ENCODE results near the gene PRODH.
"Not testable (repeated sequence)": the region's sequence is repeated elsewhere in the genome, so short reads cannot be mapped to it uniquely, and the experiment has no call there.

DNA sequence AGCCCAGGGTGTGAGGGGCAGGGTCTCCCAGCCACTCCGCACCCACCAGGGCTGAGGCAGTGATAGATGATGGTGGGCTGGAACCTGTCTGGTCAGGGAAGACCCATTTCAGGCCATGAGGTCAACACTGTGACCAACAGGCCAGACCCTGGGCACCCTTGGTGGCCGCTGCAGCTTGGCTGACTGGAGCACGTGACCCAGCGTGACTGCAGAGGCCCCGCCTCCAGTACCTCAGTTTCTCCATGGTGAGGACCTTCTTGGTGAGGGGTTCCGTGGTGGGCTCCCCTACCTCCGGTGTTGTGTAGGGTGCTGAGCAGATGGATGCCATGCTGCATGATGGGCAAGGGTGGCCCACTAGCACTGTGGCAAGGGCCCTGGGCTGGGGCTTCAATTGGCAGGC lies 35.9 kb upstream of the PRODH start:
- TF ChIP-seq, protein P1, sequence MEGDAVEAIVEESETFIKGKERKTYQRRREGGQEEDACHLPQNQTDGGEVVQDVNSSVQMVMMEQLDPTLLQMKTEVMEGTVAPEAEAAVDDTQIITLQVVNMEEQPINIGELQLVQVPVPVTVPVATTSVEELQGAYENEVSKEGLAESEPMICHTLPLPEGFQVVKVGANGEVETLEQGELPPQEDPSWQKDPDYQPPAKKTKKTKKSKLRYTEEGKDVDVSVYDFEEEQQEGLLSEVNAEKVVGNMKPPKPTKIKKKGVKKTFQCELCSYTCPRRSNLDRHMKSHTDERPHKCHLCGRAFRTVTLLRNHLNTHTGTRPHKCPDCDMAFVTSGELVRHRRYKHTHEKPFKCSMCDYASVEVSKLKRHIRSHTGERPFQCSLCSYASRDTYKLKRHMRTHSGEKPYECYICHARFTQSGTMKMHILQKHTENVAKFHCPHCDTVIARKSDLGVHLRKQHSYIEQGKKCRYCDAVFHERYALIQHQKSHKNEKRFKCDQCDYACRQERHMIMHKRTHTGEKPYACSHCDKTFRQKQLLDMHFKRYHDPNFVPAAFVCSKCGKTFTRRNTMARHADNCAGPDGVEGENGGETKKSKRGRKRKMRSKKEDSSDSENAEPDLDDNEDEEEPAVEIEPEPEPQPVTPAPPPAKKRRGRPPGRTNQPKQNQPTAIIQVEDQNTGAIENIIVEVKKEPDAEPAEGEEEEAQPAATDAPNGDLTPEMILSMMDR (IDR thresholded peaks at IDR 0.05): not testable (repeated sequence)
- TF ChIP-seq EP300 (IDR thresholded peaks at IDR 0.05; ENCODE audit: low read depth); POLR2A (IDR thresholded peaks at IDR 0.05): not testable (repeated sequence)

Data from transverse colon (tissue), 3 donors.